Fibroblast of skin of abdomen (primary cell): ENCODE data around the gene NDUFB4.
"Not testable (repeated sequence)": the region's sequence is repeated elsewhere in the genome, so short reads cannot be mapped to it uniquely, and the experiment has no call there.

Source experiments
- DNase-seq: peaks from one replicate; pipeline ENCODE4 v3.0.0-alpha.2; 2013

The NDUFB4 gene

GRCh38 chr3:120637851-120638559 lies 41.9 kb downstream of the NDUFB4 start:
- peak; percentile 31 for DNase-seq

GRCh38 chr3:120638820-120639219 lies 42.7 kb downstream of the NDUFB4 start:
- not testable (repeated sequence) for DNase-seq

GRCh38 chr3:120640231-120640630 lies 44.1 kb downstream of the NDUFB4 start:
- no peak for DNase-seq

- DNase-seq: no peak
These were observed 45.6 kb downstream of the NDUFB4 start for GRCh38 chr3:120641696-120642246.

GRCh38 chr3:120642368-120642948 lies 46.3 kb downstream of the NDUFB4 start:
- peak; percentile 52 for DNase-seq

- peak; percentile 55 for DNase-seq
These were observed 49.1 kb downstream of the NDUFB4 start for GRCh38 chr3:120645083-120645845.

- no peak for DNase-seq
These were observed 50.8 kb downstream of the NDUFB4 start for GRCh38 chr3:120646771-120647432.

- no peak for DNase-seq
These were observed 52.2 kb downstream of the NDUFB4 start for GRCh38 chr3:120648290-120648689.

- DNase-seq: no peak
These were observed 53.7 kb downstream of the NDUFB4 start for GRCh38 chr3:120649830-120650233.

- no peak for DNase-seq
These were observed 54.2 kb downstream of the NDUFB4 start for GRCh38 chr3:120650311-120650710.
